Kidney capillary endothelial cell (primary cell): ENCODE measurements around the gene HOXD10.

Experiments used
- DNase-seq: peaks from one replicate; pipeline ENCODE4 v3.0.0-alpha.2; 2018; ENCODE audit warnings: low spot score

HOXD10 gene

GRCh38 chr2:176107731-176108181 lies 8.8 kb upstream of the HOXD10 start:
- no peak for DNase-seq

- no peak for DNase-seq
These were observed 7.2 kb upstream of the HOXD10 start for GRCh38 chr2:176109192-176109901.

- no peak for DNase-seq
These were observed 6.6 kb upstream of the HOXD10 start for GRCh38 chr2:176109946-176110345.

GRCh38 chr2:176110415-176111308 lies 5.9 kb upstream of the HOXD10 start:
- no peak for DNase-seq

GRCh38 chr2:176111309-176111663 lies 5.3 kb upstream of the HOXD10 start:
- peak; percentile 62 for DNase-seq

GRCh38 chr2:176111846-176112374 lies 4.7 kb upstream of the HOXD10 start:
- no peak for DNase-seq

GRCh38 chr2:176112375-176113302 lies 3.9 kb upstream of the HOXD10 start:
- no peak for DNase-seq

- no peak for DNase-seq
These were observed 2.3 kb upstream of the HOXD10 start for GRCh38 chr2:176114120-176114929.

- no peak for DNase-seq
These were observed 1.5 kb upstream of the HOXD10 start for GRCh38 chr2:176114930-176115625.

- no peak for DNase-seq
These were observed 714 bp downstream of the HOXD10 start for GRCh38 chr2:176117162-176117822.

GRCh38 chr2:176117823-176118371 lies 1.3 kb downstream of the HOXD10 start:
- no peak for DNase-seq

- DNase-seq = peak; percentile 55
These were observed 2.2 kb downstream of the HOXD10 start for GRCh38 chr2:176118601-176119339.

GRCh38 chr2:176120364-176121189 lies 4.0 kb downstream of the HOXD10 start:
- no peak for DNase-seq

- no peak for DNase-seq
These were observed 4.8 kb downstream of the HOXD10 start for GRCh38 chr2:176121190-176122051.

GRCh38 chr2:176122052-176122682 lies 5.6 kb downstream of the HOXD10 start:
- no peak for DNase-seq

GRCh38 chr2:176122683-176123410 lies 6.3 kb downstream of the HOXD10 start, which contains the start of gene HOXD9:
Gene HOXD9 (plus strand): TSS chr2:176122719. CDS start chr2:176122769, 50 bp downstream.
- peak; percentile 67 for DNase-seq
